ENCODE results near the gene PRR3. TPM values are rescaled to one million over a fixed set of nuclear protein-coding genes. Genes with fewer than 3 reads are reported as not detected.
A peak's percentile ranks its signal among the peaks of the same experiment; 100 is the strongest.

Gene PRR3
- total RNA-seq, 1 donor from 2014 or later = 11.0 TPM

GRCh38 chr6:30603961-30604360, 46.9 kb downstream of the PRR3 start:
- Mint-ChIP-seq H3K4me3 (ENCODE audit: unreplicated experiment) (no peak overlapping the region), H3K36me3 (ENCODE audit: low read depth, unreplicated experiment) (peaks cover 33% of the 10 kb centered on the region), H3K4me1 (ENCODE audit: low read depth, unreplicated experiment) (no peaks in the 10 kb centered on the region), H3K27me3 (ENCODE audit: low read depth, unreplicated experiment) (no peaks in the 10 kb centered on the region), H3K27ac (ENCODE audit: unreplicated experiment) (no peak overlapping the region), H3K9me3 (ENCODE audit: unreplicated experiment) (no peaks in the 10 kb centered on the region)
- no peak overlapping the region for H2AFZ ChIP-seq (ENCODE audit: low read depth, low read length)
- peaks cover 84% of the 10 kb centered on the region for H4K20me1 ChIP-seq (ENCODE audit: insufficient read depth, low read length)
- no peaks in the 10 kb centered on the region for H3K27me3 ChIP-seq (ENCODE audit: insufficient read depth, low read length)
- no peak for TF ChIP-seq EZH2 (IDR thresholded peaks at IDR 0.05; ENCODE audit: insufficient read depth, low read length)
- TF ChIP-seq, protein P1, sequence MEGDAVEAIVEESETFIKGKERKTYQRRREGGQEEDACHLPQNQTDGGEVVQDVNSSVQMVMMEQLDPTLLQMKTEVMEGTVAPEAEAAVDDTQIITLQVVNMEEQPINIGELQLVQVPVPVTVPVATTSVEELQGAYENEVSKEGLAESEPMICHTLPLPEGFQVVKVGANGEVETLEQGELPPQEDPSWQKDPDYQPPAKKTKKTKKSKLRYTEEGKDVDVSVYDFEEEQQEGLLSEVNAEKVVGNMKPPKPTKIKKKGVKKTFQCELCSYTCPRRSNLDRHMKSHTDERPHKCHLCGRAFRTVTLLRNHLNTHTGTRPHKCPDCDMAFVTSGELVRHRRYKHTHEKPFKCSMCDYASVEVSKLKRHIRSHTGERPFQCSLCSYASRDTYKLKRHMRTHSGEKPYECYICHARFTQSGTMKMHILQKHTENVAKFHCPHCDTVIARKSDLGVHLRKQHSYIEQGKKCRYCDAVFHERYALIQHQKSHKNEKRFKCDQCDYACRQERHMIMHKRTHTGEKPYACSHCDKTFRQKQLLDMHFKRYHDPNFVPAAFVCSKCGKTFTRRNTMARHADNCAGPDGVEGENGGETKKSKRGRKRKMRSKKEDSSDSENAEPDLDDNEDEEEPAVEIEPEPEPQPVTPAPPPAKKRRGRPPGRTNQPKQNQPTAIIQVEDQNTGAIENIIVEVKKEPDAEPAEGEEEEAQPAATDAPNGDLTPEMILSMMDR (IDR thresholded peaks at IDR 0.05; ENCODE audit: insufficient read depth, low read depth, low read length) = no peak
- FAIRE-seq (no peak), DNase-seq (ENCODE audit: low read depth) (no peak)
- no peaks in the 10 kb centered on the region for H3K9me3 ChIP-seq (ENCODE audit: insufficient read depth, low read depth, low read length)
- H3K4me1 ChIP-seq (ENCODE audit: insufficient read depth, low read length) = no peaks in the 10 kb centered on the region
- peaks cover 62% of the 10 kb centered on the region for H3K36me3 ChIP-seq (ENCODE audit: insufficient read depth, low read length)
- H3K9ac ChIP-seq (ENCODE audit: low read length) = no peak overlapping the region
- peaks cover 15% of the 10 kb centered on the region for H3K79me2 ChIP-seq (ENCODE audit: insufficient read depth, low read length)
- H3K27ac ChIP-seq (ENCODE audit: low read depth, low read length) = no peak overlapping the region
- no peak overlapping the region for H3K4me3 ChIP-seq (ENCODE audit: insufficient read depth, low read depth, low read length)
- no peak overlapping the region for H3K4me2 ChIP-seq (ENCODE audit: low read length)

DNA sequence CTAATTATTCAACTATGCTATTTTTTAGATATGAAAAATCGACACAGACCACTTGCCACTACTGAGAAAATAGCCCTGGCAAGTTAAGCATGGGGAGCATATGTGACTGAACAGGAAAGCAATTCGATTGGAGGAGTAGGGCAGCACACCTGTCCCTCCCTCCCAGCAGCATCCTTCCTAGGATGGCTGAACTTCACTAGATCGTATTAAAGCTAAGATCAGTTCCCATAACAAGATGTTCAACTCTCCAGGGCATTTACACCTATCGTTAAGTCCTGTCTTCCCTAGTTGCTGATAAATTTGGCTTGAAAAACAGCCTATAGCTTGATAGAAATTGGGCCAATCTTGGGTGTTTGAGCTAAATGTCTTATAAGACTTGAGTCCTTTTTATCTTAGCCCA, 53.0 kb downstream of the PRR3 start:
- H3K36me3 ChIP-seq (ENCODE audit: insufficient read depth, low read length) = peaks cover 41% of the 10 kb centered on the region
- H3K4me2 ChIP-seq (ENCODE audit: low read length) = no peak overlapping the region
- no peak for TF ChIP-seq EZH2 (IDR thresholded peaks at IDR 0.05; ENCODE audit: insufficient read depth, low read length)
- TF ChIP-seq, protein P1 (IDR thresholded peaks at IDR 0.05; ENCODE audit: insufficient read depth, low read depth, low read length) = no peak
- H3K4me1 Mint-ChIP-seq (ENCODE audit: low read depth, unreplicated experiment) = peaks cover 34% of the 10 kb centered on the region
- H3K4me3 ChIP-seq (ENCODE audit: insufficient read depth, low read depth, low read length) = no peak overlapping the region
- no peak overlapping the region for H3K27ac ChIP-seq (ENCODE audit: low read depth, low read length)
- H3K9me3 ChIP-seq (ENCODE audit: insufficient read depth, low read depth, low read length) = no peaks in the 10 kb centered on the region
- peaks cover 34% of the 10 kb centered on the region for H3K4me1 ChIP-seq (ENCODE audit: insufficient read depth, low read length)
- no peak for DNase-seq (ENCODE audit: low read depth)
- no peak overlapping the region for H3K9ac ChIP-seq (ENCODE audit: low read length)
- FAIRE-seq = no peak
- peaks cover 46% of the 10 kb centered on the region for H3K79me2 ChIP-seq (ENCODE audit: insufficient read depth, low read length)
- H3K9me3 Mint-ChIP-seq (ENCODE audit: unreplicated experiment) = no peaks in the 10 kb centered on the region
- H3K4me3 Mint-ChIP-seq (ENCODE audit: unreplicated experiment) = peak overlapping the region; percentile 6
- peaks cover 85% of the 10 kb centered on the region for H4K20me1 ChIP-seq (ENCODE audit: insufficient read depth, low read length)
- peaks cover 12% of the 10 kb centered on the region for H3K36me3 Mint-ChIP-seq (ENCODE audit: low read depth, unreplicated experiment)
- H2AFZ ChIP-seq (ENCODE audit: low read depth, low read length) = no peak overlapping the region
- no peaks in the 10 kb centered on the region for H3K27me3 ChIP-seq (ENCODE audit: insufficient read depth, low read length)
- no peaks in the 10 kb centered on the region for H3K27me3 Mint-ChIP-seq (ENCODE audit: low read depth, unreplicated experiment)
- no peak overlapping the region for H3K27ac Mint-ChIP-seq (ENCODE audit: unreplicated experiment)

GRCh38 chr6:30611150-30611855, 54.2 kb downstream of the PRR3 start:
- H3K36me3 ChIP-seq (ENCODE audit: insufficient read depth, low read length) = peaks cover 34% of the 10 kb centered on the region

More at GRCh38 chr6:30611150-30611855, 54.2 kb downstream of the PRR3 start:
- peak overlapping the region; percentile 42 for H3K27ac Mint-ChIP-seq (ENCODE audit: unreplicated experiment)
- peaks cover 34% of the 10 kb centered on the region for H3K4me1 Mint-ChIP-seq (ENCODE audit: low read depth, unreplicated experiment)
- H3K36me3 Mint-ChIP-seq (ENCODE audit: low read depth, unreplicated experiment) = peaks cover 15% of the 10 kb centered on the region
- H2AFZ ChIP-seq (ENCODE audit: low read depth, low read length) = no peak overlapping the region
- H4K20me1 ChIP-seq (ENCODE audit: insufficient read depth, low read length) = peaks cover 81% of the 10 kb centered on the region
- H3K4me3 ChIP-seq (ENCODE audit: insufficient read depth, low read depth, low read length) = no peak overlapping the region
- peak overlapping the region; percentile 8 for H3K4me2 ChIP-seq (ENCODE audit: low read length)
- no peaks in the 10 kb centered on the region for H3K27me3 Mint-ChIP-seq (ENCODE audit: low read depth, unreplicated experiment)
- no peak for FAIRE-seq
- no peak overlapping the region for H3K4me3 Mint-ChIP-seq (ENCODE audit: unreplicated experiment)
- no peak overlapping the region for H3K27ac ChIP-seq (ENCODE audit: low read depth, low read length)
- TF ChIP-seq EZH2 (IDR thresholded peaks at IDR 0.05; ENCODE audit: insufficient read depth, low read length) = no peak
- TF ChIP-seq, protein P1 (IDR thresholded peaks at IDR 0.05; ENCODE audit: insufficient read depth, low read depth, low read length) = no peak
- H3K79me2 ChIP-seq (ENCODE audit: insufficient read depth, low read length) = peaks cover 53% of the 10 kb centered on the region
- no peaks in the 10 kb centered on the region for H3K9me3 Mint-ChIP-seq (ENCODE audit: unreplicated experiment)
- H3K9ac ChIP-seq (ENCODE audit: low read length) = no peak overlapping the region
- H3K4me1 ChIP-seq (ENCODE audit: insufficient read depth, low read length) = peaks cover 34% of the 10 kb centered on the region
- DNase-seq (ENCODE audit: low read depth) = no peak
- H3K27me3 ChIP-seq (ENCODE audit: insufficient read depth, low read length) = no peaks in the 10 kb centered on the region
- H3K9me3 ChIP-seq (ENCODE audit: insufficient read depth, low read depth, low read length) = no peaks in the 10 kb centered on the region

Data from astrocyte (in vitro differentiated cells and primary cell).